ENCODE results near the gene BRD8.

- TF ChIP-seq POLR2AphosphoS5 (IDR thresholded peaks at IDR 0.05; ENCODE audit: borderline replicate concordance, low read depth, low read length): no peak
- TF ChIP-seq EZH2 (IDR thresholded peaks at IDR 0.05): no peak
These were observed 67.2 kb downstream of the BRD8 start for GRCh38 chr5:138111181-138111580.
